ENCODE results near the gene ZNF669. TPM values are rescaled to one million over a fixed set of nuclear protein-coding genes. Genes with fewer than 3 reads are reported as not detected.

The ZNF669 gene
- total and polyA plus RNA-seq, 2 experiments from 2014 or later: 13.7 to 25.4 TPM

Other genes with a start within 250 kb of the ZNF669 start
- 47.7 and 49.8 TPM in 2 replicates for gene AHCTF1, start 172.4 kb downstream of the ZNF669 start, total RNA-seq (2014; rRNA removed; shearing (Covaris generic))
- 14.9 and 21.7 TPM in 2 replicates for gene AHCTF1, start 172.4 kb downstream of the ZNF669 start, polyA plus RNA-seq (2016; fragmentation: Nextera tagmentation; extraction: Ambion mirVana)
- 20.6 and 26.5 TPM in 2 replicates for gene ZNF695, start 96.3 kb downstream of the ZNF669 start, total RNA-seq (2014; rRNA removed; shearing (Covaris generic))
- gene ZNF695, start 96.3 kb downstream of the ZNF669 start, polyA plus RNA-seq (2016; fragmentation: Nextera tagmentation; extraction: Ambion mirVana): 30.1 and 34.2 TPM in 2 replicates
- gene ZNF670, start 25.5 kb downstream of the ZNF669 start, total RNA-seq (2014; rRNA removed; shearing (Covaris generic)): 12.2 and 19.3 TPM in 2 replicates
- gene ZNF670, start 25.5 kb downstream of the ZNF669 start, polyA plus RNA-seq (2016; fragmentation: Nextera tagmentation; extraction: Ambion mirVana): 6.7 and 8.0 TPM in 2 replicates
- 43.9 and 45.7 TPM in 2 replicates for gene ZNF124, start 67.7 kb upstream of the ZNF669 start, total RNA-seq (2014; rRNA removed; shearing (Covaris generic))
- 18.4 and 23.2 TPM in 2 replicates for gene ZNF124, start 67.7 kb upstream of the ZNF669 start, polyA plus RNA-seq (2016; fragmentation: Nextera tagmentation; extraction: Ambion mirVana)
- not detected in 2 replicates for gene VN1R5, start 151.7 kb upstream of the ZNF669 start, total RNA-seq (2014; rRNA removed; shearing (Covaris generic))
- not detected in 2 replicates for gene VN1R5, start 151.7 kb upstream of the ZNF669 start, polyA plus RNA-seq (2016; fragmentation: Nextera tagmentation; extraction: Ambion mirVana)
- gene ZNF496, start 227.5 kb upstream of the ZNF669 start, total RNA-seq (2014; rRNA removed; shearing (Covaris generic)): 102 and 127 TPM in 2 replicates
- 20.4 and 22.0 TPM in 2 replicates for gene ZNF496, start 227.5 kb upstream of the ZNF669 start, polyA plus RNA-seq (2016; fragmentation: Nextera tagmentation; extraction: Ambion mirVana)